Endothelial cell of umbilical vein (primary cell): ENCODE measurements around the gene FGD6. TPM values are rescaled to one million over a fixed set of nuclear protein-coding genes. Genes with fewer than 3 reads are reported as not detected.

ENCODE experiments used
- BruUV-seq: library from RNA; stranded (reverse); fragments of 400-500 nt; replicated peaks from 2 replicates; lab custom pipeline; 2021; lab: Mats Ljungman, UMichigan
- CTCF ChIA-PET: fragments of 300-600, 350-600 bp; sonication (Branson Sonifier 250); formaldehyde crosslinking; loops from one replicate; lab custom pipeline; 2021; ENCODE audit warnings: antibody characterized with exemption, inconsistent platforms; lab: Charles Lee
- POLR2A ChIA-PET: fragments of 300-600, 350-600 bp; sonication (Branson Sonifier 250); formaldehyde crosslinking; loops from one replicate; lab custom pipeline; 2021; ENCODE audit warnings: antibody characterized with exemption, inconsistent platforms; lab: Charles Lee
- DNase-seq: peaks from one replicate; pipeline ENCODE4 v3.0.0-alpha.2; 2011; ENCODE audit warnings: low read depth, low spot score
- FAIRE-seq: peaks from 2 replicates; lab custom pipeline; 2011; peaks lifted over from hg19 to GRCh38; lab: Jason Lieb, UNC
- H2AFZ ChIP-seq: 2 replicates; pipeline ENCODE4 v1.6.0; 2012; ENCODE audit warnings: low read depth, low read length, control low read depth, inconsistent platforms
- H3K27ac ChIP-seq: 2 replicates; pipeline ENCODE4 v1.5.1; 2011; ENCODE audit warnings: low read depth, mild to moderate bottlenecking, control low read depth, low read length, moderate library complexity; ENCODE audit not compliant: insufficient read depth
- H3K27me3 ChIP-seq, 2 experiments: 2 replicates each; pipeline versions ENCODE4 v1.6.0 to v1.6.1; 2011; ENCODE audit warnings: low read length in 2 of 2, mixed read lengths in 1 of 2; ENCODE audit not compliant: control insufficient read depth in 2 of 2, insufficient read depth in 2 of 2
- H3K36me3 ChIP-seq, 2 experiments: 2 replicates in 1 of 2; 3 replicates in 1 of 2; pipeline ENCODE4 v1.5.1; 2011; ENCODE audit warnings: low read length in 2 of 2, mild to moderate bottlenecking in 1 of 2, moderate library complexity in 1 of 2; ENCODE audit not compliant: control insufficient read depth in 2 of 2, insufficient read depth in 2 of 2; ENCODE audit errors: extremely low read depth in 1 of 2
- H3K4me1 ChIP-seq: 3 replicates; pipeline ENCODE4 v1.5.1; 2011; ENCODE audit warnings: mild to moderate bottlenecking, low read length; ENCODE audit not compliant: control insufficient read depth, insufficient read depth; ENCODE audit errors: extremely low read depth
- H3K4me2 ChIP-seq: 2 replicates; pipeline ENCODE4 v1.6.1; 2011; ENCODE audit warnings: low read length, control low read depth, mixed read lengths; ENCODE audit not compliant: insufficient read depth
- H3K4me3 ChIP-seq, 3 experiments: fragments of 200-600 bp in 1 of 3; sonication (generic), shearing (Covaris generic) in 1 of 3; replicated peaks in 1 of 3; 2 replicates each; pipeline ENCODE4 v1.5.1; 2011 to 2016; ENCODE audit warnings: control low read depth in 3 of 3, low read length in 3 of 3, mild to moderate bottlenecking in 2 of 3, inconsistent platforms in 1 of 3, low read depth in 1 of 3, moderate library complexity in 1 of 3; ENCODE audit not compliant: insufficient read depth in 1 of 3
- H3K79me2 ChIP-seq: 2 replicates; pipeline ENCODE4 v1.6.0; 2012; ENCODE audit warnings: low read length, inconsistent platforms; ENCODE audit not compliant: control insufficient read depth, insufficient read depth
- H3K9ac ChIP-seq: replicated peaks from 2 replicates; pipeline ENCODE3; 2011; ENCODE audit warnings: low read length, control low read depth; ENCODE audit not compliant: insufficient read depth; ENCODE audit errors: extremely low read depth
- H3K9me1 ChIP-seq: replicated peaks from 3 replicates; pipeline ENCODE4 v1.6.0; 2011; ENCODE audit warnings: mild to moderate bottlenecking, low read length; ENCODE audit not compliant: control insufficient read depth, insufficient read depth; ENCODE audit errors: extremely low read depth
- H3K9me3 ChIP-seq: replicated peaks from 2 replicates; pipeline ENCODE4 v1.5.1; 2012; ENCODE audit warnings: low read length, inconsistent platforms; ENCODE audit not compliant: control insufficient read depth, insufficient read depth
- H4K20me1 ChIP-seq: replicated peaks from 2 replicates; pipeline ENCODE3; 2011; ENCODE audit warnings: mild to moderate bottlenecking, low read length; ENCODE audit not compliant: control insufficient read depth, insufficient read depth; ENCODE audit errors: extremely low read depth
- CTCF ChIP-seq, 2 donors: IDR thresholded peaks; 1 replicate in 1 of 2; 2 replicates in 1 of 2; pipeline ENCODE4 v1.5.1; 2011; ENCODE audit warnings: low read length in 2 of 2, mild to moderate bottlenecking in 2 of 2, moderate library complexity in 2 of 2, control low read depth in 1 of 2, inconsistent platforms in 1 of 2, low read depth in 1 of 2; ENCODE audit not compliant: insufficient read depth in 1 of 2; ENCODE audit errors: extremely low read depth in 1 of 2
- EZH2 ChIP-seq: IDR thresholded peaks from 2 replicates; pipeline ENCODE4 v1.6.1; 2012; ENCODE audit warnings: borderline replicate concordance, low read depth, mild to moderate bottlenecking, moderate library complexity, low read length, inconsistent platforms; ENCODE audit not compliant: severe bottlenecking
- FOS ChIP-seq: IDR thresholded peaks from 2 replicates; pipeline ENCODE4 v1.6.1; 2011; ENCODE audit warnings: mild to moderate bottlenecking, low read length, moderate library complexity, borderline replicate concordance; ENCODE audit not compliant: insufficient read depth
- GATA2 ChIP-seq: IDR thresholded peaks from 2 replicates; pipeline ENCODE4 v1.7.0; 2011; ENCODE audit warnings: low read depth, mild to moderate bottlenecking, moderate library complexity, mixed read lengths, low read length; ENCODE audit not compliant: insufficient read length, insufficient read depth
- JUN ChIP-seq: IDR thresholded peaks from 2 replicates; pipeline ENCODE4 v1.6.1; 2011; ENCODE audit warnings: borderline replicate concordance, low read depth; ENCODE audit not compliant: insufficient read length, insufficient read depth
- MAX ChIP-seq: IDR thresholded peaks from 2 replicates; pipeline ENCODE4 v1.6.1; 2011; ENCODE audit not compliant: insufficient read depth, insufficient read length
- MYC ChIP-seq: IDR thresholded peaks from one replicate; pipeline ENCODE4 v1.6.1; 2011; ENCODE audit warnings: mild to moderate bottlenecking, low read depth, low read length
- POLR2A ChIP-seq: IDR thresholded peaks from 2 replicates; pipeline ENCODE4 v1.6.1; 2012; ENCODE audit warnings: low read depth, mild to moderate bottlenecking, control low read depth, low read length
- POLR2AphosphoS5 ChIP-seq: IDR thresholded peaks from 2 replicates; pipeline ENCODE4 v1.6.1; 2012; ENCODE audit warnings: low read depth, mild to moderate bottlenecking, control low read depth, low read length, moderate library complexity; ENCODE audit not compliant: insufficient read depth
- dilution Hi-C: fragments of 300-500 bp; cut with MboI; formaldehyde crosslinking; loops from one replicate; pipeline ENCODE4 v1.15.0; 2019; ENCODE audit warnings: low sequenced_read_pairs; ENCODE audit not compliant: extremely low pct_ligation_motif_present
- intact Hi-C: fragments of 100-400 bp; cut with micrococcal nuclease; formaldehyde crosslinking; loops from one replicate; pipeline ENCODE4 v1.10.0; 2022
- polyA plus RNA-seq, 4 experiments: library from polyadenylated mRNA; depleted of rRNA in 3 of 4; stranded (reverse) in 3 of 4; unstranded in 1 of 4; fragments of >200 nt; gene quantifications; 2 replicates each; pipeline versions ENCODE4 v1.2.1 to v1.2.3, GENCODE V29; 2011 to 2012; ENCODE audit warnings: missing spikeins in 1 of 4
- total RNA-seq: library from RNA; stranded (reverse); gene quantifications from 2 replicates; pipeline ENCODE4 v1.2.3, GENCODE V29; 2021

FGD6 gene
- total and polyA plus RNA-seq, 2 donors (not counting 3 experiments of a cell fraction or from before 2014, with no cell fraction given): 5.9 to 14.0 TPM

- H3K4me3 ChIP-seq: no peak overlapping the region
- CTCF ChIA-PET: interaction anchor here (1.0 kb wide), 1 partner anchor 32 kb away, joined by 3 read pairs; the partner anchor contains the start of gene FGD6
- dilution Hi-C loops: no loop called here
- no peak overlapping the region for H2AFZ ChIP-seq
- DNase-seq (no peak), FAIRE-seq (no peak)
- H3K9me1 ChIP-seq: no peaks in the 10 kb centered on the region
- no peak overlapping the region for H3K27ac ChIP-seq
- no peaks in the 10 kb centered on the region for H4K20me1 ChIP-seq
- H3K9me3 ChIP-seq: no peaks in the 10 kb centered on the region
- H3K36me3 ChIP-seq: no peaks in the 10 kb centered on the region
- POLR2A ChIA-PET: no interaction called here
- intact Hi-C loops: no loop called here
- no peaks in the 10 kb centered on the region for H3K4me1 ChIP-seq
- no peak overlapping the region for H3K4me2 ChIP-seq
- BruUV-seq: no TSS peak
- H3K27me3 ChIP-seq: no peaks in the 10 kb centered on the region
- no peaks in the 10 kb centered on the region for H3K79me2 ChIP-seq
- H3K9ac ChIP-seq: no peak overlapping the region
- TF ChIP-seq MYC: no peak
- no peak for TF ChIP-seq JUN
- TF ChIP-seq FOS: no peak
- no peak for TF ChIP-seq GATA2
- no peak for TF ChIP-seq POLR2A
- TF ChIP-seq POLR2AphosphoS5: no peak
- TF ChIP-seq CTCF (IDR thresholded peaks at IDR 0.05; ENCODE audit: extremely low read depth in 1 of 2, insufficient read depth in 1 of 2, low read depth in 1 of 2, low read length in 2 of 2): no peak
- no peak for TF ChIP-seq MAX
- TF ChIP-seq EZH2: no peak
Observed at GRCh38 chr12:95185072-95185471, 32.2 kb downstream of the FGD6 start.
